ENCODE measurements around the gene PIK3R2. TPM values are rescaled to one million over a fixed set of nuclear protein-coding genes. Genes with fewer than 3 reads are reported as not detected.

The PIK3R2 gene
- total and polyA plus RNA-seq, 2 of the 13 experiments (the other 11 are each of a cell fraction or from before 2014, with no cell fraction given) = 18.6 to 25.3 TPM

DNA sequence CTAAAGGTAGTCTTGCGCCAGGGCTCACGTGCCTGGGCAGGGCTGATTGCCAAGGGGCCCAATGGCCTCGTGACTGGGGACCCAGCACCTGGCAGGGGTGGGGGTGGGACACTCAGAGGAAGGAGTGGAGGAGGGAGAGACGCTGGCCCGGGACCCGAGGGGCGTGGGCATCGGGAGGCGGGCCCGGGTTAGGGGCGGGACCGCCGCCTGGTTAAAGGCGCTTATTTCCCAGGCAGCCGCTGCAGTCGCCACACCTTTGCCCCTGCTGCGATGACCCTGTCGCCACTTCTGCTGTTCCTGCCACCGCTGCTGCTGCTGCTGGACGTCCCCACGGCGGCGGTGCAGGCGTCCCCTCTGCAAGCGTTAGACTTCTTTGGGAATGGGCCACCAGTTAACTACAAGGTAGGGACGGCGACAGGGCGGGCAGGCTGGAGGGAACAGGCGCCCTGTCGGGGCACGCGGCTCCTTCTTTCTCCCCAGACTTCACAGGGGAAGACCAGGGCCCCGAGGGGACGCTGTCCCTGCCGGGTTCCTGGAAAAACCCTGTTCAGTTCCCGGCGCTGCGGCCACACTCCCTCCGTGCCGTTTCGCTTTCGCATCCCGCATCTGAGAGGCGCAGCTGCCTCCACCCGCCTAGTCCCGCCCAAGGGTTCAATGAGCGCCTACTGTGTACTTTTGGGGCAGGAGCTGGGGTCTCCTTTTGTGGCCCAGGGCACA is 20.8 kb downstream of the PIK3R2 start, which contains the start of gene IFI30:
TSS of gene IFI30 (plus strand) at position 242 of the 717 bp plus-strand sequence. CDS start at position 271, 29 bp downstream.
- Histone ChIP-seq H3K4me3 (replicated peaks in 1 of 3; ENCODE audit: insufficient read depth in 1 of 3, low read depth in 2 of 3, low read length in 3 of 3) (peak within 1 kb of the TSS; percentile 59 to 80 (median 69)), H3K36me3 (replicated peaks in 1 of 2; ENCODE audit: control insufficient read depth in 1 of 2, insufficient read depth in 2 of 2, low read length in 2 of 2) (peaks cover 4 to 18% of the 10 kb centered on the region in 2 experiments; a peak in 4 of 5 replicates), H3K79me2 (ENCODE audit: insufficient read depth, low read length) (no peaks in the 10 kb centered on the region), H2AFZ (ENCODE audit: low read length) (no peak within 1 kb of the TSS), H3K27me3 (ENCODE audit: control insufficient read depth in 1 of 2, insufficient read depth in 2 of 2, low read length in 2 of 2) (no peaks in the 10 kb centered on the region), H3K4me1 (ENCODE audit: insufficient read depth, low read length) (peaks cover 14% of the 10 kb centered on the region), H3K4me2 (ENCODE audit: low read depth, low read length) (peak within 1 kb of the TSS; percentile 77), H3K9ac (ENCODE audit: insufficient read depth, low read depth, low read length) (peak within 1 kb of the TSS; percentile 44), H3K27ac (ENCODE audit: extremely low read length, insufficient read depth, low read length) (peak within 1 kb of the TSS; percentile 62), H3K9me3 (ENCODE audit: low read length) (no peaks in the 10 kb centered on the region), H4K20me1 (ENCODE audit: insufficient read depth, low read length) (no peaks in the 10 kb centered on the region)
- ATAC-seq = peak; percentile 85
- in situ Hi-C loops (cut with HindIII; ENCODE audit: extremely low pct_ligation_motif_present, low pct_unique_long_range_greater_than_20kb) (loop anchor here (10.0 kb wide), 1 partner anchor 169 kb away; the partner anchor contains the start of gene ARRDC2), intact Hi-C loops (cut with micrococcal nuclease; ENCODE audit: unreplicated experiment) (no loop called here)
- ChIA-PET POLR2A (interaction anchor here (0.9 to 1.8 kb wide), 5 partner anchors 18 to 64 kb away, joined by 3 to 15 read pairs (median 6); partner anchors contain the start of gene MPV17L2), CTCF (ENCODE audit: low intra/inter-chr PET ratio, low total read pairs) (no interaction called here)
- peak; percentile 68 for DNase-seq (ENCODE audit: low spot score)
- 4% methylated on average over 11 of the region's 47 CpGs for WGBS (ENCODE audit: low lambda C conversion rate)
- FAIRE-seq = peak; percentile 64
- BruUV-seq (replicated peaks) = TSS peak; percentile 44
- TF ChIP-seq TRIM24 (CRISPR knock-in tag; IDR thresholded peaks at IDR 0.05) (no peak), ZBTB42 (CRISPR knock-in tag; IDR thresholded peaks at IDR 0.05) (no peak), ZC3H13 (CRISPR knock-in tag; IDR thresholded peaks at IDR 0.05) (no peak), PAF1 (CRISPR knock-in tag; IDR thresholded peaks at IDR 0.05) (no peak), SAFB2 (CRISPR knock-in tag; IDR thresholded peaks at IDR 0.05; ENCODE audit: borderline replicate concordance, low read depth) (no peak; the same call in 1 of the 2 replicates), SRY (CRISPR knock-in tag; IDR thresholded peaks at IDR 0.05) (0 out of 2 replicates have a peak, but pooled peaks have one; percentile 19), ZSCAN12 (CRISPR knock-in tag; IDR thresholded peaks at IDR 0.05) (no peak), MYC (CRISPR knock-in tag; IDR thresholded peaks at IDR 0.05; ENCODE audit: borderline replicate concordance) (peak; percentile 60; the same call in 1 of the 2 replicates), CBX5 (CRISPR knock-in tag; IDR thresholded peaks at IDR 0.05; ENCODE audit: borderline replicate concordance) (no peak), FOSL1 (CRISPR knock-in tag; IDR thresholded peaks at IDR 0.05; ENCODE audit: borderline replicate concordance) (no peak), U2AF2 (IDR thresholded peaks at IDR 0.05; ENCODE audit: low read depth, low read length) (no peak), GABPB1 (CRISPR knock-in tag; IDR thresholded peaks at IDR 0.05) (peak; percentile 59), KIAA2018 (CRISPR knock-in tag; IDR thresholded peaks at IDR 0.05; ENCODE audit: borderline replicate concordance) (no peak), ATF5 (CRISPR knock-in tag; IDR thresholded peaks at IDR 0.05; ENCODE audit: low read depth) (no peak), FOXA1 (IDR thresholded peaks at IDR 0.05) (no peak), FOXA1 (CRISPR knock-in tag; IDR thresholded peaks at IDR 0.05) (no peak), RFX3 (CRISPR knock-in tag; IDR thresholded peaks at IDR 0.05) (0 out of 2 replicates have a peak, but pooled peaks have one; percentile 13)
